HepG2 (cell line): ENCODE results near the gene LRRC45.

Experiments used
- CTCF ChIP-seq: sonication (generic); formaldehyde crosslinking; IDR thresholded peaks from 2 replicates; pipeline ENCODE4 v1.5.0; 2020; ENCODE audit warnings: mild to moderate bottlenecking, missing genetic modification reagents, moderate library complexity
- GATAD1 ChIP-seq: IDR thresholded peaks from 2 replicates; pipeline ENCODE4 v1.6.1; 2016; ENCODE audit warnings: missing genetic modification reagents, missing compliant biosample characterization
- HNF4G ChIP-seq, 2 experiments: sonication (generic) in 1 of 2; formaldehyde crosslinking in 1 of 2; IDR thresholded peaks; 2 replicates each; pipeline versions ENCODE4 v1.4.0 to v1.6.1; 2011 to 2020; ENCODE audit warnings: borderline replicate concordance in 2 of 2, low read depth in 2 of 2, mild to moderate bottlenecking in 2 of 2, low read length in 1 of 2, missing genetic modification reagents in 1 of 2, moderate library complexity in 1 of 2
- KDM6A ChIP-seq: IDR thresholded peaks from 2 replicates; pipeline ENCODE4 v1.6.1; 2016; ENCODE audit warnings: low read depth
- RFX5 ChIP-seq: IDR thresholded peaks from 2 replicates; pipeline ENCODE4 v1.6.1; 2011; ENCODE audit warnings: low read depth, low read length, improper control_type of control experiment
- ZNF280B ChIP-seq: sonication (generic); formaldehyde crosslinking; IDR thresholded peaks from 2 replicates; pipeline ENCODE4 v1.5.0; 2020; ENCODE audit warnings: missing genetic modification reagents, mild to moderate bottlenecking, borderline replicate concordance

- TF ChIP-seq GATAD1 (CRISPR knock-in tag): no peak
- TF ChIP-seq KDM6A (CRISPR knock-in tag): no peak
- no peak for TF ChIP-seq CTCF (CRISPR knock-in tag)
- TF ChIP-seq HNF4G (IDR thresholded peaks at IDR 0.05; ENCODE audit: borderline replicate concordance, low read depth, low read length): no peak
- no peak for TF ChIP-seq HNF4G (CRISPR knock-in tag; IDR thresholded peaks at IDR 0.05; ENCODE audit: borderline replicate concordance, low read depth)
- TF ChIP-seq RFX5: no peak
- no peak for TF ChIP-seq ZNF280B (CRISPR knock-in tag)
Observed at GRCh38 chr17:82062984-82063368, 39.9 kb downstream of the LRRC45 start.
